Measurements from ENCODE around the gene PHLDA1. TPM values are rescaled to one million over a fixed set of nuclear protein-coding genes. Genes with fewer than 3 reads are reported as not detected.

Gene PHLDA1
- total RNA-seq, 4 donors from 2014 or later = 45.2 to 73.1 (median 57.5) TPM

DNA sequence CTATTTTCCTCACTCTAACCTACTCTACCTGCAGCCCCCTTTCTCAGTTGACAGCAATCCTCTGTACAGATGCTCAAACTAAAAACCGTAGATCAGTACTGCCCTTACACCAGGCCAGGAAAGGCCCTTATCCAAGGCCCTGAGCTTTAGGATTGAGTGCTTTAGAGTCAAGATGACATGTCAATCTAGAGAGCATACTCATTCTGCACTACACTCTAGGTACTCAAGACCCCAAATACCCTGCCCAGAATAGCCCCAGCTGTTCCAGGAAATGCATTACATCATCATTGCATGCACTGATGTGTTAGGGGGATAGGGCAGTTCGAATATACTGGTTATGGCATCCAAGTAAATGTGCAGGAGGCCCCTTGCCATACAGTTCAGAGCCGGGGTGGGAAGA, 3.5 kb upstream of the PHLDA1 start:
- intact Hi-C loops (cut with DNase I) = loop anchor here (5.0 to 10.0 kb wide), 3 partner anchors 120 to 508 kb away; no protein-coding TSS in a partner anchor
- 87 to 90% methylated on average over 3 of the region's 3 CpGs for WGBS, 2 donors
- TF ChIP-seq POLR2A (IDR thresholded peaks at IDR 0.05) = no peak
- TF ChIP-seq, protein P1, sequence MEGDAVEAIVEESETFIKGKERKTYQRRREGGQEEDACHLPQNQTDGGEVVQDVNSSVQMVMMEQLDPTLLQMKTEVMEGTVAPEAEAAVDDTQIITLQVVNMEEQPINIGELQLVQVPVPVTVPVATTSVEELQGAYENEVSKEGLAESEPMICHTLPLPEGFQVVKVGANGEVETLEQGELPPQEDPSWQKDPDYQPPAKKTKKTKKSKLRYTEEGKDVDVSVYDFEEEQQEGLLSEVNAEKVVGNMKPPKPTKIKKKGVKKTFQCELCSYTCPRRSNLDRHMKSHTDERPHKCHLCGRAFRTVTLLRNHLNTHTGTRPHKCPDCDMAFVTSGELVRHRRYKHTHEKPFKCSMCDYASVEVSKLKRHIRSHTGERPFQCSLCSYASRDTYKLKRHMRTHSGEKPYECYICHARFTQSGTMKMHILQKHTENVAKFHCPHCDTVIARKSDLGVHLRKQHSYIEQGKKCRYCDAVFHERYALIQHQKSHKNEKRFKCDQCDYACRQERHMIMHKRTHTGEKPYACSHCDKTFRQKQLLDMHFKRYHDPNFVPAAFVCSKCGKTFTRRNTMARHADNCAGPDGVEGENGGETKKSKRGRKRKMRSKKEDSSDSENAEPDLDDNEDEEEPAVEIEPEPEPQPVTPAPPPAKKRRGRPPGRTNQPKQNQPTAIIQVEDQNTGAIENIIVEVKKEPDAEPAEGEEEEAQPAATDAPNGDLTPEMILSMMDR (IDR thresholded peaks at IDR 0.05) = no peak

DNA sequence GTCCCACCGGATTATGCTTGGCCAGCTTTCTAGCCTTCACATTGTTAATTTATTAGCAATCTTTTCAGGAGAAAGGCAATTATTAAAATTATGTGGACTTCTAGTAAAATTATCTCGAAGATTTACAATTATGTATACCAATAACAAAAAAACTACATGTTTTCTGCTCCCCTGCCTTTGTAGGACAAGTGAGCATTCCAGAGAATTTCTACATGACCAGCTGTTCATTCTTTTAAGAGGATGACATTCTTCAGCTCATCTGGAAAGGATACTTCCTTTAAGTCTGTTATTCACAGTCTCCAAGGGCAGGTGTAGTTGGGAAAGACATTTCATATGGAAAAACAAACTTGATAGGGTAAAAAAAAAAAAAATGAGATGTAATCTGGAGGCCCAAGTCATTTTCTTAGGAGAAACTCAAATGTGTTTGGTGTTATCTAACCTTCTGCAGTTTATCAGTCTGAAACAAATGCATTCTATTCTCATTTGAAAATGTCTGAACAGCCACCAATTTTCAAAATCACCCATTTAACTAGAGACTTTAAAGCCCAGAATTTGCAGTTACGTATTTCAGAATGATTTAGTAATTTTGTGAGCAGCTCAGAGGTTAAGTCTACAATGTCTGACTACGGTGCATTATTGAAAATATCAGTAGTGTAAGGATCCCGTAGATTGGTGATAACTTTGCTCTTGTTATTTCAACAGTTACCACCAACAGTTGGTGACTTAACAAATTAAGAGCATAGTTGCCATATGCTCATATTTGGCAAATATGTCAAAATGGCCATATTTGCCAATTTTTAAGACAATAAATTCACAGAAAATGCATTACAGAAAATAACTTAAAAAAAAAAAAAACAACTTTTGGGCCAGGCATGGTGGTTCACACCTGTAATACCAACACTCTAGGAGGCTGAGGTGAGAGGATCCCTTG, 1.8 kb upstream of the PHLDA1 start:
- Histone ChIP-seq H3K4me3 (replicated peaks in 1 of 3) (peak overlapping the region in 1 of 3 donors; percentile 89), H3K4me1 (peaks cover 16 to 20% of the 10 kb centered on the region in 2 donors), H3K27me3 (no peaks in the 10 kb centered on the region), H3K36me3 (peaks cover 0 to 11% of the 10 kb centered on the region in 2 donors), H3K27ac (peak overlapping the region; percentile 98 to 99 (median 99)), H3K9me3 (no peaks in the 10 kb centered on the region)
- TF ChIP-seq, protein P1 (IDR thresholded peaks at IDR 0.05) = no peak
- TF ChIP-seq POLR2A (IDR thresholded peaks at IDR 0.05) = no peak
- intact Hi-C loops (cut with DNase I) = loop anchor here (10.0 kb wide), 2 partner anchors 119 to 479 kb away; no protein-coding TSS in a partner anchor
- no peak for DNase-seq
- 89 to 90% methylated on average over 5 of the region's 5 CpGs for WGBS, 2 donors

More for the DNA sequence above, 3.5 kb upstream of the PHLDA1 start:
- peaks cover 16 to 20% of the 10 kb centered on the region in 2 donors for H3K4me1 ChIP-seq
- H3K27me3 ChIP-seq = no peaks in the 10 kb centered on the region
- H3K36me3 ChIP-seq = no peaks in the 10 kb centered on the region
- no peaks in the 10 kb centered on the region for H3K9me3 ChIP-seq
- no peak overlapping the region for H3K4me3 ChIP-seq (replicated peaks in 1 of 3)
- no peak overlapping the region for H3K27ac ChIP-seq
- no peak for DNase-seq

DNA sequence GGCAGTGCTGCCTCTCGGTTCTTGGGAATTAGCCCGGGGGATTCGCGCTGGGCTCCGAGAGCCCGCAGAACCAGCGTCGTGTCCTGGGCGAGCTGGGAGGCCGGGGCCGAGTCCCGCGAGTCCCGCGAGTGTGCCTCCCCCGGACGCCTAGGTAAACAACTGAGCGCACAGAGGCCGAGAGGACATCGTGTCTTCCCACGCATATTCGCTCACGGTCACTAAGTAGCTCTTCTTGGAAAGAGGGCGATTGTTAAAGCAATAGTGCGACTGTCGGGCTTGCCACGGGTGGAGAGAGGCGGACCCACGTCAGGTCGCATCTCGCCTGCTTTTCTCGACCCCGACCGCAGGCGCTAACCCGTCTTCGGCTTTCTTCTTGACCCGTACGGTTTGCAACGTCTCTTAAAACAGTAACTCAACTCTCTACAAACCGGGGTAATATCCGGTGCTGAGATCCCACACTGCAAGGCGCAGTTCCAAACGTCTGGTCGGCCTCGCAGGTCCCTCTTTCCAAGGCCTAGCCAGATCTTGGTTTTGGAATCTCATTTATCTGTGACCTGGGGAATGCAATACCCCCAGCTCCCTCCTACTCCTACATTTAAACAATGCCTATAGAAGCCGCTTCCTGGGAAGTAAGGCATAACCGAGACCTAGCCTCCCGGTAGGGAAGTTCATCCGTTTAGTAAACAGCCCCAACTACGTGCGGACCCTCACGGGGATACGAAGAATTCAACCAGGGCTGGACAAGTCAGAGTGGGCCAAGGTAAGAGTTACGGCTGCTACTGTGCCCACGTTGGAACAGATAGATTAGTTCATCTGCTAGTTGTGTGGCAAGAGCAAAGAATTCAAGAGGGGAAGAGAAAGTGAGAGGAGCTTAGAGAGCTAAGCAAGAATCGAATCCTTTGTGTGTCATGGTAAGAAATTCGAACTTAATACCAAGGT, 736 bp upstream of the PHLDA1 start:
- no peaks in the 10 kb centered on the region for H3K9me3 ChIP-seq
- peaks cover 20 to 26% of the 10 kb centered on the region in 2 donors for H3K4me1 ChIP-seq
- intact Hi-C loops (cut with DNase I) = loop anchor here (10.0 kb wide), 2 partner anchors 118 to 478 kb away; no protein-coding TSS in a partner anchor
- no peaks in the 10 kb centered on the region for H3K27me3 ChIP-seq
- DNase-seq = peak; percentile 79 to 82
- peak overlapping the region; percentile 98 to 99 (median 99) for H3K27ac ChIP-seq
- H3K36me3 ChIP-seq = peaks cover 0 to 11% of the 10 kb centered on the region in 2 donors
- H3K4me3 ChIP-seq (replicated peaks in 1 of 3) = peak overlapping the region; percentile 81 to 90 (median 89)
- TF ChIP-seq POLR2A (IDR thresholded peaks at IDR 0.05) = no peak
- TF ChIP-seq, protein P1 (IDR thresholded peaks at IDR 0.05) = no peak
- WGBS, 2 donors = 10 to 15% methylated on average over 31 to 46 of the region's 58 CpGs

DNA sequence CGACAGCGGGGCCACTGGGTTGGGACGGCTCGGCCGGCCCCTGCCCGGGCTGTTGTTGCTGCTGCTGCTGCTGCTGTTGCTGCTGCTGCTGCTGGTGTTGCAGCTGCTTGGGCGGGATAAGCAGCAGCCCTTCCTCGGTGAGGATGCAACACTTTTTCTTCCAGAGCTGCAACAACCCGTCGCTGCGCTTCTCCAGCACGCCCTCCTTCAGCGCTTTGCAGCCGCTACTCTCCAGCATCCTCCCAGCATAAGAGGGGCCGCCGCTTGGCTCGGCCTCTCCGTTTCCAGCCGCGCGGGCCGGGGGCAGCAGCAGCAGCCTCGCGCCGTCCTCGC, 529 bp downstream of the PHLDA1 start:
- Histone ChIP-seq H3K4me3 (replicated peaks in 1 of 3) (peak overlapping the region; percentile 86 to 90 (median 89)), H3K27me3 (no peaks in the 10 kb centered on the region), H3K36me3 (peaks cover 0 to 11% of the 10 kb centered on the region in 2 donors), H3K27ac (peak overlapping the region; percentile 95 to 99 (median 98)), H3K9me3 (no peaks in the 10 kb centered on the region), H3K4me1 (peaks cover 24 to 33% of the 10 kb centered on the region in 2 donors)
- 0% methylated on average over 3 to 6 of the region's 26 CpGs for WGBS, 2 donors
- intact Hi-C loops (cut with DNase I) = loop anchor here (10.0 kb wide), 2 partner anchors 116 to 476 kb away; no protein-coding TSS in a partner anchor
- no peak for DNase-seq
- no peak for TF ChIP-seq POLR2A (IDR thresholded peaks at IDR 0.05)
- TF ChIP-seq, protein P1 (IDR thresholded peaks at IDR 0.05) = no peak

Measured in thyroid gland (tissue), 4 donors.